ENCODE results near the gene CCDC27.
A peak's percentile ranks its signal among the peaks of the same experiment; 100 is the strongest.

CCDC27 gene

DNA sequence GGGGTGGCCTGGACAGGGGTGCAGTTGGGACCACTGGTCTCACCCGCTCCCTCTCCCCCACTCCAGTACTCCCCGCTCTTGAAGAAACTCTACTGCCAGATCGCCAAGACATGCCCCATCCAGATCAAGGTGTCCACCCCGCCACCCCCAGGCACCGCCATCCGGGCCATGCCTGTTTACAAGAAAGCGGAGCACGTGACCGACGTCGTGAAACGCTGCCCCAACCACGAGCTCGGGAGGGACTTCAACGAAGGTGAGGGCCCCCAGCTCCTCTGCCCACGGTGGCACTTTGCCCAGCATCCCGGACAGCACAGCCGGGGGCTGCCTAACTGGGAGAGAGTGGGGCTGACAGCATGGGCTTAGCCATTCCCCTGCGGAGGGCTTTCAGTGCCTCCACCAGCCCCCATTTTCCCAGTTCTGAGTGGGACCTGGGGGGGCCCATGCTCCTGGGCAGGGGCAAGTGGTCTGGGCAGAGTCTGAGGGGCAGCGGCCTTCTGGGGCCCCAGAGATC is 30.2 kb upstream of the CCDC27 start:
- no peak for DNase-seq

DNA sequence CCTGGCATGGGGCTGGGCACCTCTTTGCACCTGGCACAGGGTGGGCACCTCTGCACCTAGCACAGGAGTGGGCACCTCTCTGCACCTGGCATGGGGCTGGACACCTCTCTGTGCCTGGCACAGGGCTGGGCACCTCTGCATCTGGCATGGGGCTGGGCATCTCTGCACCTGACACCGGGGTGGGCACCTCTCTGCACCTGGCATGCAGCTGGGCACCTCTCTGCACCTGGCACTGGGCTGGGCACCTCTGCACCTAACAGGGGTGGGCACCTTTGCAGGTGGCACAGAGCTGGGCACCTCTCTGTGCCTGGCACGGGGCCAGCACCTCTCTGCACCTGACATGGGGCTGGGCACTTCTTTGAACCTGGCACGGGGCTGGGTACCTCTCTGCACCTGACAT is 29.4 kb upstream of the CCDC27 start:
- no peak for DNase-seq

DNA sequence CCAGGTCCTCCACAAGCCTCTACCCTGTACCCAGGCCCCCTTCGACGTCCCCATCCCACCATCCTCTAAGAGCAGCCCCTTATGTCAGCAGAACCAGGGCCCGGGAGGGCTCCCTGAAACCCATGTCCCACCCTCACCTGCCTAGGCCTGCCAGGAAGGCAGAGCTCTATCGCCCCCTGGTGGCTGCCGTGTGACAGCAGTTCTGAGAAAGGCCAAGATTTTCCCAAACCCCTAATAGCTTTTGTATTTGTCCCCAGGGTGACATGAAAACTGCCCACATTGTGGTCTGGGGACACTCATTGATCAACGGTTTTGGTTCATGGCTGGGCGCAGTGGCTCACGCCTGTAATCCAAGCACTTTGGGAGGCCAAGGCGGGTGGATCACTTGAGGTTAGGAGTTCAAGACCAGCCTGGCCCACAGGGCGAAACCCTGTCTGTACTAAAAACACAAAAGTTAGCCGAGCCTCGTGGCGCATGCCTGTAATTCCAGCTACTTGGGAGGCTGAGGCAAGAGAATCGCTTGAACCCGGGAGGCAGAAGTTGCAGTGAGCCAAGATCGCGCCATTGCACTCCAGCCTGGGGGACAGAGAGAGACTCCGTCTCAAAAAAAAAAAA is 27.7 kb upstream of the CCDC27 start:
- peak; percentile 39 for DNase-seq

DNA sequence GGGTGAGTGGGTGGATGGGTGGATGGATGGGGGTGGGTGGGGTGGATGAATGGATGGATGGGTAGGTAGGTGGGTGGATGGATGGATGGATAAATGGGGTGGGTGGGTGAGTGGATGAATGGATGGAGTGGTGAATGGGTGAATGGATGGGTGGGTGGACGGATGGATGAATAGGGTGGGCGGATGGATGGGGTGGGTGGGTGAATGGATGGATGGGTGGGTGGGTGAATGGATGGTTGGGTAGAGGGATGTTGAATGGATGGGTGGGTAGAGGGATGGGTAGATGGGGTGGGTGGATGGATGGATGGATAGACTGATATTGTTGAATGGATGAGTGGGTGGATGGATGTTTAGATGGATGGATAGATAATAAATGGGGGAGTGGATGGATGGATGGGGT is 26.9 kb upstream of the CCDC27 start:
- DNase-seq, result no peak

DNA sequence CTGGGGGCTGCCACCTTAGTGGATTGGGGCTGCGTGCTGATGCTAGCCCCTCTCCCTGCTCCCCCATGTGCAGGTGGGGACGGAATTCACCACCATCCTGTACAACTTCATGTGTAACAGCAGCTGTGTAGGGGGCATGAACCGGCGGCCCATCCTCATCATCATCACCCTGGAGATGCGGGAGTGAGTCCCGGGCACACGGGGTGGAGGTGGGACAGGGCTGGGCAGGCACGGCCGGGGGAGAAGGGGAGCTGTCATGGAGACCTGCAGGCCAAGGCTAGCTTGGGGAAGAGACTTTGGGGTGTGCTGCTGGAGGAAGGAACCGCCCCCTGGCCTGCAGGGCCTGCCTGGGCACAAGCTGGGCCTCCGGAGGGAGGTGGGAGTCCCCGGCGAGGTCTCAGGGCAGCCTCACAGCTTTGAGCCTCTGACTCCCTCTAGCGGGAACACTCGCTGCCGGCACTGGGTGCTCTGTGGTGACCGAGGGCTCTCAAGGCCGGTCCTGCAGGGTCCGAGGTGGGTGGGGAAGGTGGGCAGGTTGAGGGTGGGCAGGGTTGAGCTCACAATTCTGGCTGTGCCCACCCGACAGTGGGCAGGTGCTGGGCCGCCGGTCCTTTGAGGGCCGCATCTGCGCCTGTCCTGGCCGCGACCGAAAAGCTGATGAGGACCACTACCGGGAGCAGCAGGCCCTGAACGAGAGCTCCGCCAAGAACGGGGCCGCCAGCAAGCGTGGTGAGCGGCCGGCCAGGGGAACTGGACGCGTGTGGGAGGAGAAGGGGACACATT is 25.0 kb upstream of the CCDC27 start:
- no peak for DNase-seq

DNA sequence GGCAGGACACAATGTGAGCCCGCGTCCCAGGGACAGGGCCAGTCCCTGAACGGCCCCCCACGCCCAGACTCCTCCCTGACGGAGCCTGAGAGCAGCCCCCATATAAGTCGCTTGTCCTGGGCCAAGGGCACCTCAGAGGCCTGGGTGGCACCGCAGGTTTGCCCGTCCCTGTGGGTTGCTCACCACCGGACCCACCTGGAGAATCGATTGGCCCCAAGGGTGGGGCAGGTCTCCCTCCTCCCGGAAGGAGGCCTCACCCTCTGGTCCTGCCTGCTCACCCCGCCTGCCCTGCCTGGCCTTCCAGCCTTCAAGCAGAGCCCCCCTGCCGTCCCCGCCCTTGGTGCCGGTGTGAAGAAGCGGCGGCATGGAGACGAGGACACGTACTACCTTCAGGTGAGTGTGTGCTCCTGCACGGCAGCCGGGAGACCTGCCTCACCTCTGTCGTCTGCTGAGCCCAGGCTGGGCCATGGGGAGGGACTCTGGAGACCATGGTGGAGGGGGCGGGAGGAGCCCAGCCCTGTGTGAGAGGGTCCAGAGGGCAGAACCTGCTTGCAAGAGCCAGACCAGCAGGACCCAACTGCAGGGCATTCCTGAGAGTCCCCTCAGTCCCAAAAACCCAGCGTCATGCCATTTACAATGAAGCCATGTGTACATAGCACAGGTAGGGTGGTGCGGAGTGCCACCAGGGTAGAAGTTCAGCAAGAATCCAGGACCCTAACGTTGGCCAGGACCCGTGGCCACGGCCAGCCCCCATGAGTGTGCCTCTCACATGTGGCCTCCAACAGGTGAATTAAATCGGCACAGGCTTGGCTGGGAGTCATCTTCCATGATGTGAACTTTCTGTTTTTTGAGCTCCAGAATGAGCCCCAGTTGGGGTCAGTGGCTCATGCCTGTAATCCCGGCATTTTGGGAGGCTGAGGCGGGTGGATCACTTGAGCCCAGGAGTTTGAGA is 24.1 kb upstream of the CCDC27 start:
- no peak for DNase-seq

DNA sequence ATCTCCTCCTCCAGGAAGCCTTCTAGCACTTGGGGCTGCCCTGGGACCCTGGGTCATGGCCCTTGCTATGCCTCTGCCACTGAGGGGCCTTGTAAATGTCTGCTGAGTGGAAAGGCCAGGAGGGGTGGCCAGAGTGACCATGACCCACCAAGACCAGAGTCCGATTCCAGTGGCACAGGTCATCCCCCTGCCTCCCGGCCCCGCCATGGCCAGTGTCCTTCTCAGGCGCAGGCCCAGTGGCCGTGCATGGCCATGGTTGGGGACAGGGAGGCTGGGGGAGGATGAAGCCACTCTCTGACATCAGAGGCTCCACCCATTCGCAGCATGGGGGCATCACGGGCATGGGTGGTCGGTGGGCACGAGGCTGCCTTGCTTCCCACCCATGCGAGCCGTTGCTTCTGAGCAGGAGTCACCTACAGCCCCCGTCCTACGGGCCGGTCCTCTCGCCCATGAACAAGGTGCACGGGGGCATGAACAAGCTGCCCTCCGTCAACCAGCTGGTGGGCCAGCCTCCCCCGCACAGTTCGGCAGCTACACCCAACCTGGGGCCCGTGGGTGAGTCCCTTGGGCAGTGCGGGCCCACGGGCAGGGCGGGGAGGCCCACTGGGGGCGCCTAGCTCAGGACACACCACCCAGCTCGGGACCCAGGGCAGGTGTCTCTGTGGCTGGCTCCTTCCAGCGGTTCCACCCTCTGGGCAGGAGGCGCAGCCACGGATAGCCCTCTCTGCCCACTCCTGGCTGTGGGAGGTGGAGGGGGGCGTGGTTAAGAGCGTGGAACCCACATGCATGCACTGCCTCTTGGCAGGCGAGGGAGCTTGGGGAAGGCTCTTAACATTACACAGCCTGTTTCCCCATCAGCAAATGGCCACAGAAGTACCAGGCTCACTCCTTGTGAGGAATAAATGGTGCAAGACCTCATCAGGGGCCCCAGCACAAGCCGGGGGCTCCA is 22.4 kb upstream of the CCDC27 start:
- no peak for DNase-seq

DNA sequence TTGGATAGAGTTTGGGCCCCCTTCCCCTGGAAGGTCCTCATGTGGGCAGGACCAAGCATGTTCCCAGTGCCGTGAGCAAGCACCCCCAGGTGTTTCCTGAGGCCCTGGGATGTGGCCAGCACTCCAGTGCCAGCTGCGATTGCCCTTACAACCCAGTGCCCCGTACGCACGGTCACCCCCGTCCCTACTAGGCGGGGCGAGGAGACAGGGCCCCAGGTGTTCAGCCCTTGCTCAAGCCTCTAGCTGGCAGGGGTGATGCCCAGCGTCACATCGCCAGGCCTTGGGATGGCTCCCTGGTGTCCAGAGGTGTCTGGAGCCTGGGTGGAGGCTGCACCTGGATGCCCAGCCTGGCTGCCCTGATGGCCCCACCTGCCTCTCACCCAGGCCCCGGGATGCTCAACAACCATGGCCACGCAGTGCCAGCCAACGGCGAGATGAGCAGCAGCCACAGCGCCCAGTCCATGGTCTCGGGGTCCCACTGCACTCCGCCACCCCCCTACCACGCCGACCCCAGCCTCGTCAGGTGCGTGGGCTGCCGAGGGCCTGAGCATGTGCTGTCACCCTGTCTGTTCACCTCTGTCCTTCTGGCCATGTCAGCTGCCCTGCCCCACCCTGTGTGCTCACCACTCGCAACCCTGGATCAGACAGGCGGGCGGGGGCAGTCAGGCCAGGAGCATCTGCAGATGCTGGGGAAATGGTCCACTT is 21.6 kb upstream of the CCDC27 start:
- no peak for DNase-seq

DNA sequence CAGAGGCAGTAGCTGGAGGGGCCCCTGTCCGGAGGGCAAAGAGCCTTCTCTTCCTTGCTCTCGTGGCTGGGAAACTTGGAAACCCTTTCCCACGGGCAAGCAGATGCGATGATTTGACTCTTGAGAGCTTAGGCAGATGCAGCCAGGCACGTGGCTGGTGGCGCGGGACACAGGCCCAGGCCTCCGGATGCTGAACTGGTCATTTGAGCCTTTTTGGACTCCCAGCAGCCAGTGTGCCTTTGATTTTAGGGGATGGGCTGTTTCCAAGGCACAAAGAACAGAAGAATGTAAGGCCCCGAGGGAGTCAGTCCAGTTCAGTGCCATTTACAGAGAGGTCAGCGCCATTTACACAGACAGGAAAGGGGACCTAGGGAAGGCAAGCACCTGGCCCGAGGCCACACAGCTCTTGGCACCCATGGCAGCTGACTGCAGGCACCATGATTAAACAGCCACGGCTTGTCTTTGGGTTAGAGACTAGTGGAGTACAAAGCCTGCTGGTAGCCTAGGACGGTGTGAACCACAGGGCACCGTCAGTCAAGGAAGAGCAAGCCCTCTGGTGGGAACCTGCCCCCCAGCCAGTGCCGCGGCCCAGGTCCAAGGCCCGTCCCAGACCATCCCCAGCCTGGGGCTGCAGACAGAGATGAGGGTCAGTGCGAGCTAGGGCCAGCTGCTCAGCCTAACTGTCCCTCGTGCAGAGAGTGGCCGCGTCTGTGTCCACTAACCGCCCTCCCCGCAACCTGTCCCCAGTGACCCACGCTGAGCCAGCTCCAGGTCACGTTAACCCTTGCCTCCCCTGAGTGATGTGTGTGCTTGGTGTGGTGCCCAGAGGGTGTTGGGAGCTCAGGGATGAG is 20.4 kb upstream of the CCDC27 start:
- DNase-seq, result no peak

DNA sequence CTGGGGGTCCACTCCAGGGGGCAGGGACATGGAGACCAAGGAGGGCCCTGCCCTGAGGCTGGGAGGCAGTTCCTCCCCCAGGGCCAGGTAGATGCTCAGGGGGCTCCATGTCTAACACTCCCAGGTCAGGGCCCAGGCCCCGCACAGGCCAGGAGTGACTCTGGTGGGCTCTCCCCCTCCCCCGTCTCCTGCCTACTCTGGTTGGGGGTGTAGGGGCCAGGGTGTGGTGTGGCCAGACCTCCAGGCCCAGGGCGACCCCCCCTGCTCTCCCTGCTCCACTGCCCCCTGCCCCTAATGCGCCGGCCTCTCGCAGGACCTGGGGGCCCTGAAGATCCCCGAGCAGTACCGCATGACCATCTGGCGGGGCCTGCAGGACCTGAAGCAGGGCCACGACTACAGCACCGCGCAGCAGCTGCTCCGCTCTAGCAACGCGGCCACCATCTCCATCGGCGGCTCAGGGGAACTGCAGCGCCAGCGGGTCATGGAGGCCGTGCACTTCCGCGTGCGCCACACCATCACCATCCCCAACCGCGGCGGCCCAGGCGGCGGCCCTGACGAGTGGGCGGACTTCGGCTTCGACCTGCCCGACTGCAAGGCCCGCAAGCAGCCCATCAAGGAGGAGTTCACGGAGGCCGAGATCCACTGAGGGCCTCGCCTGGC is 19.7 kb upstream of the CCDC27 start:
- no peak for DNase-seq

DNA sequence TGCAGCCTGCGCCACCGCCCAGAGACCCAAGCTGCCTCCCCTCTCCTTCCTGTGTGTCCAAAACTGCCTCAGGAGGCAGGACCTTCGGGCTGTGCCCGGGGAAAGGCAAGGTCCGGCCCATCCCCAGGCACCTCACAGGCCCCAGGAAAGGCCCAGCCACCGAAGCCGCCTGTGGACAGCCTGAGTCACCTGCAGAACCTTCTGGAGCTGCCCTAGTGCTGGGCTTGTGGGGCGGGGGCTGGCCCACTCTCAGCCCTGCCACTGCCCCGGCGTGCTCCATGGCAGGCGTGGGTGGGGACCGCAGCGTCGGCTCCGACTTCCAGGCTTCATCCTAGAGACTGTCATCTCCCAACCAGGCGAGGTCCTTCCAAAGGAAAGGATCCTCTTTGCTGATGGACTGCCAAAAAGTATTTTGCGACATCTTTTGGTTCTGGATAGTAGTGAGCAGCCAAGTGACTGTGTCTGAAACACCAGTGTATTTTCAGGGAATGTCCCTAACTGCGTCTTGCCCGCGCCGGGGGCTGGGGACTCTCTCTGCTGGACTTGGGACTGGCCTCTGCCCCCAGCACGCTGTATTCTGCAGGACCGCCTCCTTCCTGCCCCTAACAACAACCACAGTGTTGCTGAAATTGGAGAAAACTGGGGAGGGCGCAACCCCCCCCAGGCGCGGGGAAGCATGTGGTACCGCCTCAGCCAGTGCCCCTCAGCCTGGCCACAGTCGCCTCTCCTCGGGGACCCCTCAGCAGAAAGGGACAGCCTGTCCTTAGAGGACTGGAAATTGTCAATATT is 19.0 kb upstream of the CCDC27 start:
- no peak for DNase-seq

DNA sequence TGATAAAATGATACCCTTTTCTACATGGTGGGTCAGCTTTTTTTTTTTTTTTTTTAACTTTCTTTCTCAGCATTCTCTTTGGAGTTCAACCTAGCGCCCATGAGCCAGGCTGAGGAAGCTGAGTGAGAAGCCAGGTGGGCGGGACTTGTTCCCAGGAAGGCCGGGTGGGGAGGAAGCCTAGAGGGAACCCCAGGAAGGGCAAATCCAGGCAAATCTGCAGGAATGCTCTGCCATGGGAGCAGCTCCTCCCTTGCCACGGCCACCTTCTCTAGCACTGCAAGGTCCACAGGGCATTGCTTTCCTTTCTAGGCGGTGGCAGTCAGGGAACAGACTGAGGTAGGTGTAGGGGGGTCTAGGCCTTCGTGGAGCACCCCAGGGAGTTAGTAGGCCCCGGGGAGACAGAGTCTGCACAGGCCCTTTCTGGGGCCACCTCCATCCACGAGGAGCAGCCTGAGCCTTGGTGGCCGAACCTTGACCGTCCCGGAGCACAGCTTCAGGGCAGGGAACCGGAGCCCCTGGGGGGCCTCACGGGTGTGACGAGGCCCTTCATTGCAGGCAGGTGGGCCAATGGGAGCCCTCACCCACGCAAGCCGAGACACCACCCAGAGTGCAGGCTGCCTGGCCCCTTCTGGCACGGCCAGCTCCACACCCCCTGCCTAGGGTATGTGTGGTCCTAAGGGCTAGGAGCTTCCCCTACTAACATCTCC is 18.2 kb upstream of the CCDC27 start:
- no peak for DNase-seq

DNA sequence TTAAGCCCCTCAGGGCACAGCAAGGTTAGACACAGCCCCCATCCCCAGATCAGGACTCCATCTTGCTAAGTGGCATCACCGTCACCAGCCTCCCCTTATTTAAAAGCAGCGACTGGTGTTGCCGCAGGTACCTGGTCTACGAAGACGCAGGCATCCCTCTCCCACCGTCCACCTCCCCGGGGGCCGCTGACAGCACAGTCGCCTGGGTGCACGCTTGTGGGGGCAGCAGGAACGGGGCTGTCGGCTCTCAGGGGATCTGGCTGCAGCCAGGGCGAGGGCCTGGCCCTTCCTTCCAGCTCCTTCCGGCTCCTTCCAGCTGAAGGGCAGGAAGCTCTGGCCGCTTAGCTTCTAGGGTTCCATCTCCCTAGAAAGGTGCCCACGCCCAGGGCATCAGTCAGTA is 17.6 kb upstream of the CCDC27 start:
- DNase-seq, result no peak

DNA sequence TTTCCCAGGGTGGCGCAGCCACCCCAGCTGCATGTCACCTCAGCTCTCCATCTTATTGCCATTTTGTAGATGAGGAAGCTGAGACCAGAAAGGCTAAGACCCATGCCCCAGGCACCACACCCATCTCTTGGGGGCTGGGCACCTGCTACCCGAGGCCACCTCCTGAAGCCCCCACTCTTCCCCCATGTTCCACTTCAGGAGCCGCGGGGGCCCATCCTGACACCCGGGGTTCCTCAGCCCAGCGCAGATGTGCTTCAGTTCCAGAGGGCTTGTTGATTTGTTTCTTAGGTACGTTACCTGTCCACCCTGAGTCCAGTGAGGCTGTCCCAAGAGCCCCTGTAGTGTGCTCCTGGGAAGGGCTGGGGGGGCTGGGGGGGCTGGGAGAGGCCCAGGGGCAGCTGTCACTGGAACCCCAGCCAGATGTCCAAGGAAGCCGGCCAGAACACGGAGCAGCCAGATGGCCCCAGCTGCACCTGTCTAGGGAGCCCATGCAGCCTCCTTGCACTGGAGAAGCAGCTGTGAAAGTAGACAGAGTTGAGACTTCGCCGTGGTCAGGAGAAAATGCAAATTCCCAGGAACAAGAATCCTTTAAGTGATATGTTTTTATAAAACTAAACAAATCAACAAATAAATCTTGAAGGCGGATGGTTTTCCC is 17.1 kb upstream of the CCDC27 start:
- no peak for DNase-seq

DNA sequence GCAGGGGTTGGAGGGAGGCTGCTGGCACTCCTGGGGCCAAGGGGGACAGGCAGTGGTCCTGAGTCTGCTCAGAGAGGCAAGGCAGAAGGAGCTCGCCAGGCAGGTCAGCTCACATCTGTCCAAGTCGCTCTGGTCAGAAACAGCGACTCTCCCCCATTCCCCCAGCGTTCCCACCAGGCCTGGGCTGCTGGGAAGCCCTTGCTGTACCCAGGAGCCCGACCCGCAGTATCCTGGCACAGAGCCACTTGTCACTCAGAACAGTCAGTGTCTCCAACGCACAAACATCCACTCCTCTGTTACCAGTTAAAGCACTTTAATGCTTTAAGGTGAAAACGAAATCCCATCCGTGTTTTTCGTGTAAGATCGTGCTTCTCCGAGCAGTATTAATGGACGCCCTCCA is 16.6 kb upstream of the CCDC27 start:
- DNase-seq, result no peak

DNA sequence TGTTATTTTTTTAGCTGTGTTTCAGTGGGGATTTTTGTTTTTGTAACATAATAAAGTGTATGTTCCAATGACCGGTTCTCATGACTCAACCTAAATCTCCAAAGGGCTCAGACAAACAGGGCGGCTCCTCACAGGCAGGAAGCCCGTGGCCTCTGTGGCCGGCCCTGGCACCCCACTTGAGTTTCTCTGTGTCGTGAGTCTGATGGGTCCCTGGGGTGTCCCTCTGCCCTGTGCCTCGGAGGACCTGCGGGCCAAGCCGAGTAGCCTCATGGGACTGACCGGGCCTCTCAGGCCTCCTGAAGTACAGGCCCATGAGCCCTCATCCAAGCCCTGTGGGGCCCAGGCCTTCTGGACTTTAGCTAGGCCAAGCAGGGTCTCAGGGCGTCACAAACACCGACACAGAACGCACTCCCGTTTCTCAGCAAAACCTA is 16.1 kb upstream of the CCDC27 start:
- no peak for DNase-seq

DNA sequence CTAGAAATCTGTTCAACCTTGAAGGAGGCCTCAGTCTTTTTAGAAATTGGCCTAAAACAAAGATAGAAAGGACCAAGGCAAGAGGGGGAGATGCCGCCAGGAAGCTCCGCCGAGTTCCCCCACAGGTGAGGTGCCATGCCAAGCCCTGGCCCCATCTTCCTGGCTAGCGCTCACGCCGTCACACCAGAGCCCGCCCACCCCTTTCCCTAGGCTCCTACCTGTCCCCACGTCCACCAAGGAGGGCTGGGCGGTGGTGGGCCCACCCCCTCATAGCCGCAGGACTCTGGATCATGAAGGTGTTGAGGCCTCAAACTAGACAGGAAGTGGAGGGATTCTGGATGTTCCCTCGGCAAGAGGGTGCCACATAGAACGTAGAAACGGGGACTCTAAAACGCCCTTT is 15.5 kb upstream of the CCDC27 start:
- no peak for DNase-seq

DNA sequence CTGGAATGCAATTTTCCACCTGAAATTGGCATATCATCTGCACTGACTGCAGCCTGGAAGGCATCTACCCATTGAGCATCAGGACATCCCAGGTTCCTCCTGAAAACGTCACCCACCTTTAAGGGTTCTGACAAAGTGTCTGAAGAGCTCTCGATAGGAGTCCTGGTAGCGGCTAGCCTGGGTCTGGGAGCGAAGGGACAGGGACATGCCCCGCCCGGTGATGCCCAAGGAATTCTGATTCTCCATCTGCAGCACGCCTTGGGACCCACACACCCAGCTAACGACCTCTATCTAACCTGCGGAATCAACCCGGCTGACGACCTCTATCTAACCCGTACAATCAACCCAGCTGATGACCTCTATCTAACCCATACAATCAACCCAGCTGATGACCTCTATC is 13.3 kb upstream of the CCDC27 start:
- DNase-seq, result no peak
